Measurements from ENCODE around the gene RSPH9.
"Not testable (repeated sequence)": the region's sequence is repeated elsewhere in the genome, so short reads cannot be mapped to it uniquely, and the experiment has no call there.

The RSPH9 gene

DNA sequence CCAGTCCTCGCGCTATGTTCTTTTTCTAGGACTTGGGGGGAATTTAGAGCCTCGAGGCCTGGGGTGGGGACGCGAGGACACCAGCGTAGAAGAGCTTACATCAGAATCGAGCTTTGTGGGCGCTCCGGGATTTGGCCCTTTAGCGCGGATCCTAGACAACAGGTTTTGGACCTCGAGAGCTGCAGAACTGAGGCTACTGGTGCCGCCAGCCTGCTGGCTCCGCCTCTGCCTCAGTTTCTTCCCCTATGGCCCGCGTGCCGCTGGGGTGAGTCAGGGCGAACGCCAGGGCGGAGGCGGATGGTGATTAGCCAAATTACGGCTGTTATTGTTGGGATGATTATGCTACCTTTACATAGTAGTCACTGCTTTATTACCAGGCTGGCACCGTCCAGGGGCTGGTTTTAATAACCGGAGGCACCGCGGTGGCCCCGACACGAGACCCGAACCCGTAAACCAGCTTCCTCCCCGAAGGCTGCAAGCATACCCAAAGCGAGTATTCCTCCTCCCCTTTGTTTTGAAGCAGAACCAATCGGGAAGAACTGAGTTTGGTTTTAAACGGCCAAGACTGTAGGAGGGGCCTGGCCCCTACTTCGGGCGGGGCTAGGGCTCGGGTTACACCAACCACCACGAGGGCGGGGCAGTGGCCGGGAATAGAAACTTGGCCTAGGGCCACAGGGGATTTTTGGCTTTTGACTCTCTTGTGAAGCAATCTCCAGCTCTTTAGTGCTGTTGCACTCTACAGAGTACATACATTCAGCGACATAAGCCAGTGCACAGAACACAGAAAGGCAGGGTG lies 15.1 kb upstream of the RSPH9 start:
- DNase-seq, result peak; percentile 97

DNA sequence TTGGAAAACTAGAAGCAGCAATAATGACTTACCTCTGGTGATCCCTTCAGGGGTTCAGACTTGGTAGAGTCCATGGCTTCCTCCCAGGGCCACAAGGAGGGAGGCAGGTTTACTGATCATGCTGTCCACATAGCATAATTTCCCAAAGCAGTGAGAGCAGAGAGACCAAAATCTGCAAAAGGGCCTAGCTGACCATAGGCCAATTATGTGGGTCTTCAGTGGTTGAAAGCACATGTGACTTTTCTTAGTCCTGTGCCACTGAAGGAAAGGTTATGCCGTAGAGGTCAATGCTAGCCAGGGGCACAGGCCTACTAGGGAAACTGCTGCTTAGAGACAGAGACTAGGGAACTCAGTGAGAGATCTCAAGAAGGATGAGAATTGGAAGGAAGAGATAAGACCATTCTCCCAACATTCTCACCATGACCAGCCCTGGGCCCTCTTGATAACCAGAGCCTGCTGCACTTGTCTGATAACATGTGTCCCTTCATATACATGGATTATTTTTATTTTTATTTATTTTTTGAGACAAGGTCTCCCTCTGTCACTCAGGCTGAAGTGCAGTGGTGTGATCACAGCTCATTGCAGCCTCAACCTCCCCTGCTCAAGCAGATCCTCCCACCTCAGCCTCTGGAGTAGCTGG lies 13.7 kb upstream of the RSPH9 start:
- DNase-seq, result no peak

DNA sequence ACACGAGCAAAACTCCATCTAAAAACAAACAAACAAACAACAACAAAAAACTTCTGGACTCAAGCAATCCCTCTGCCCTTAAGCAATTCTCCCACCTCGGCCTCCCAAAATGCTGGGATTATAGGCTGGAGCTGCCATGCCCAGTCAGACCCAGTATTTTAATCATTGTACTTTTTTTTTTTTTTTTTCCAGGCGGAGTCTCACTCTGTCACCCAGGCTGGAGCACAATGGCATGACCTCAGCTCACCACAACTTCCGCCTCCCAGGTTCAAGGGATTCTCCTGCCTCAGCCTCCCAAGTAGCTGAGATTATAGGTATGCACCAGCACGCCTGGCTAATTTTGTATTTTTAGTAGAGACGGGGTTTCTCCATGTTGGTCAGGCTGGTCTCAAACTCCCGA lies 11.8 kb upstream of the RSPH9 start:
- DNase-seq, result not testable (repeated sequence)

DNA sequence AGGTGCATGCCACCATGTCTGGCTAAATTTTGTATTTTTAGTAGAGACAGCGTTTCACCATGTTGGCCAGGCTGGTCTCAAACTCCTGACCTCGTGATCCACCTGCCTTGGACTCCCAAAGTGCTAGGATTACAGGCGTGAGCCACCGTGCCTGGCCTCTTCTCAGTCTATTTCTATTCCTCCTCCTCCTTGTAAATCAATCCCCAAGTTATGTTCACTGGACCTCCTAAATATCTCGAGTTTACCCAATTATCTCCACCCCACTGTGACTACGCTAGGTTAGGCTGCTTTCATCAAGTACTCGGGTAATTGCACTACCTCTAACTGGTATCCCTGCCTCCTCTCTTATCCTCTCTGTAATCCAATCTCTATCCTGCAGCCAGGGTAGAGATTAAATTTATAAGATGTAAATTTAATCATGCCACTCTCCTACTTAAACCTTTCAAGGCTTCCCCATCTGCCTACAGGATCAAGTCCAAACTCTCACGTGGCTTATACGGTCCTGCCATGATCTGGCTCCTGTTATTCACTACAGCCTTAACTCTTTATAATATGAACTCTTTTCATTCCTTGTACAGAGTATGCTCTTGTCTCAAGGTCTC lies 10.0 kb upstream of the RSPH9 start:
- DNase-seq, result no peak

DNA sequence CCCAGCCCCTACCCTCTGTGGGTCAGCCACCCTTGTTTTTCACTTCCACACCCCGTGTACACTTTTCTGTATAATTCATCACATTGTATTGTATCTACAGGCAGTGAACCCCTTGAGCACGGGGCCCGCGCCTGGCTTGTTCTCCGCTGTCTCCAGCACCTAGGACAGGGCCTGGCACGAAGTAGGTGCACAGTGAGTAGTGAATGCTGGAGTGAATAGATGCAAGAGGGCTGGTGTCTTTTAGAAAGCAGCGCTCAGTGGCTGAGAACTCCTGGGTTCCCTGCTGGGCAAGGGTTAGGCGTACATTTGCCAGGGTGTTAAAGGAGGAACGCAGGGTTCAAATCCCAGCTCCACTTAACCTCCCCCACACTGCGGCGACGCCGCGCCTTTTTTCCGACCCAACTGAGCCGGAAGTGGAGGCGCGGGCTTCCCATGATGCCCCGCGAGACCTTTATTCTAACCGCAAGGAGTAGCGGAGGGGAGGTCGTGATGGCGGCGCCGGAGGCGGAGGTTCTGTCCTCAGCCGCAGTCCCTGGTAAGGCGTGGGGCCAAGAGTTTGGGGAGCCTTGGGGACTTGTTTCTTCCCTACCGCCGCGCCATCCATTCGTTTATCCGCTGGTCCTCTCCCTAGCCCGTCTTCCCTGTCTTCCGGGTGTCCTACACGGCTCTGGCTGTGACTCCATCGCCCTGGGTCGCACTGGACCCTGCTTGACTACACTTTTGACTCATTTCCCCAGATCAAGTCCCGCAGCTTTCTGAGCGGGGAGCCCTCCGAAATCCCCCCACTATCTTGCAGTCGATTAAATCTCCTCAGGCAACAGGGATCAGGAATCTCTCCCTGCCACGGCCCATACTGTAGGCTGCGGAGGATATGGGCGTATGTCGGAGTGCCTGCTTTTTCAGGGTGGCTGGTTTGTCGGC lies 9.2 kb upstream of the RSPH9 start, which contains the start of gene MAD2L1BP:
MAD2L1BP (plus strand) TSS at position 454 of the 921 bp plus-strand sequence; CDS start at position 490, 36 bp downstream.
- peak; percentile 93 for DNase-seq

DNA sequence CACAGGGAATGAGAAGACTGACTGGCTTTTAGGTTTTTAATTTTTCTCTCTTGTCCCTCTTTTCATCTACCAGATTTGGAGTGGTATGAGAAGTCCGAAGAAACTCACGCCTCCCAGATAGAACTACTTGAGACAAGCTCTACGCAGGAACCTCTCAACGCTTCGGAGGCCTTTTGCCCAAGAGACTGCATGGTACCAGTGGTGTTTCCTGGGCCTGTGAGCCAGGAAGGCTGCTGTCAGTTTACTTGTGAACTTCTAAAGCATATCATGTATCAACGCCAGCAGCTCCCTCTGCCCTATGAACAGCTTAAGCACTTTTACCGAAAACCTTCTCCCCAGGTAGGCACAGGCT lies 8.6 kb upstream of the RSPH9 start:
- no peak for DNase-seq

DNA sequence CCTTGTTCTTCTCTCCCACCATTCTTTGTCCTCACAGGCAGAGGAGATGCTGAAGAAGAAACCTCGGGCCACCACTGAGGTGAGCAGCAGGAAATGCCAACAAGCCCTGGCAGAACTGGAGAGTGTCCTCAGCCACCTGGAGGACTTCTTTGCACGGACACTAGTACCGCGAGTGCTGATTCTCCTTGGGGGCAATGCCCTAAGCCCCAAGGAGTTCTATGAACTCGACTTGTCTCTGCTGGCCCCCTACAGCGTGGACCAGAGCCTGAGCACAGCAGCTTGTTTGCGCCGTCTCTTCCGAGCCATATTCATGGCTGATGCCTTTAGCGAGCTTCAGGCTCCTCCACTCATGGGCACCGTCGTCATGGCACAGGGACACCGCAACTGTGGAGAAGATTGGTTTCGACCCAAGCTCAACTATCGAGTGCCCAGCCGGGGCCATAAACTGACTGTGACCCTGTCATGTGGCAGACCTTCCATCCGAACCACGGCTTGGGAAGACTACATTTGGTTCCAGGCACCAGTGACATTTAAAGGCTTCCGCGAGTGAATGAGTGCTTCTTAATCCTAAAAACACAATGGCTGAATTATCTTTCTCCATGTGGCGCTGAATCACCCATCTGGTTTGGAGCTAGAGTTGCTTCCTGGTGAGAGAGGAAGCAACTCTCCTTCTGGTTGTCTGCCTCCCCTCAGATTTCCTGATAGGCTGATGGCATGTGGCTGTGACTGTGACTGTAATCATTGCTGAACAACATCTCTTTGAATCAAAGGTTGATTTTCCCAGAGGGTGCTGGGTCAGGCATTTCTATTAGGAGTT lies 4.6 kb upstream of the RSPH9 start:
- DNase-seq, result no peak

DNA sequence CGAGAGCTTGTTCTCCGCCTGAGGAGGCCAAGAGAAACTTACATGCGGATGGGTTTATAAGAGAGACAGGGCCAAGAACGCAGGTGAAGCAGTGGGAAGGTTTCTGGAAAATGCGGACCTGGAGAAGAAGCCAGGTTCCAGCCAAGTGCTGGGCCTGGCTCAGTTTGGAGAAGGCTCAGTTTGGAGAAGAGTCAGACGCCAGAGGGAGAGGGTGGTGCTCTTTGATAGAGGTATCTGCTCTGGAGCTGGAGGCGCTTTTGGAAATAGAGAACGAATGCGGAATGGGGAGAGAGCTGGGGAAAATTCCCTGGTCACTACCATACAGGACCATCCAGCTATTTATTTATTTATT lies 753 bp downstream of the RSPH9 start:
- DNase-seq, result no peak

DNA sequence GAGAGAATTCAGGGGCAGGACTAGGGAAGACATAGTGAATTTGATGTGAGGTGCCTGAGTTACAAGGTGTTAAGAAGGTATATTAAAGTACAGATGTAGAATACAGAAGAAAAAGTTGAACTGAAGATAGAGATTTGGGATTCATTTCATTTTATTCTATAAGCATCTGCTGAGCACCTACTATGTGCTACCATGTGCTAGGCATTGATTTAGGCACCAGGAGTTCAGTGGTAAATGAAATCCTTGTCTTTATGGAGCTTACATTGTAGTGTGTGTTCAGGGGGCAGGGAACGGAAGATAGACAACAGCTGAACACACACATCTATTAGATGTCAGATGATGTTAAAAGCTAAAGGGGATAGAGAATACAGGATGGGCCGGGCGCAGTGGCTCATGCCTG lies 2.8 kb downstream of the RSPH9 start:
- DNase-seq, result no peak

DNA sequence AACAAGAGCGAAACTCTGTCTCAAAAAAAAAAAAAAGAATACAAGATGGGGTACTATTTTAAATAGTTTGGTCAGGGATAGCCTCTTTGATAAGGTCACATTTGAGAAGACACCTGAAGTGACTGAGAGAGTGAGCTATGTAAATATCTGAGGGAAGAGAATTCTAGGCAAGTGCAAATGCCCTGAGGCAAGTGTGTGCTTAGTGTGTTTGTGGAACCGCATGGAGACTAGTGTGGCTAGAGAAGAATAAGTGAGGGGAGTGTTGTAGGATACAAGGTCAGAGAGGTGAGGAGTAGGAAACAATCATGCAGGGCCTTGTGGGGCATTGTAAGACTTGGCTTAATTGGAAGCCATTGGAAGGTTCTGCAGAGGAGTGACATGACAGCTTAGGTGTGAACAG lies 3.4 kb downstream of the RSPH9 start:
- DNase-seq, result no peak

DNA sequence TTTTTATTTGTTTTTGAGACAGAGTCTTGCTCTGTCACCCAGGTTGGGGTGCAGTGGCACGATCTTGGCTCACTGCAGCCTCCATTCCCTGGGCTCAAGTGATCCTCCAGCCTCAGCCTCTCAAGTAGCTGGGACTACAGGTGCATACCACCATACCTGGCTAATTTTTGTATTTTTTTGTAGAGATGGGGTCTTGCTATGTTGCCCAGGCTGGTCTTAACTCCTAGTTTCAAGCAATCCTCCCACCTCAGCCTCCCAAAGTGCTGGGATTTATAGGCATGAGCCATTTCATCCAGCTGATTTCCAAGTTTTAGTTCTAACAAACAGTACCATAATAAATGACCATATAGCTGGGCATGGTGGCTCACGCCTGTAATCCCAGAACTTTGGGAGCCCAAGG lies 8.0 kb downstream of the RSPH9 start:
- not testable (repeated sequence) for DNase-seq

DNA sequence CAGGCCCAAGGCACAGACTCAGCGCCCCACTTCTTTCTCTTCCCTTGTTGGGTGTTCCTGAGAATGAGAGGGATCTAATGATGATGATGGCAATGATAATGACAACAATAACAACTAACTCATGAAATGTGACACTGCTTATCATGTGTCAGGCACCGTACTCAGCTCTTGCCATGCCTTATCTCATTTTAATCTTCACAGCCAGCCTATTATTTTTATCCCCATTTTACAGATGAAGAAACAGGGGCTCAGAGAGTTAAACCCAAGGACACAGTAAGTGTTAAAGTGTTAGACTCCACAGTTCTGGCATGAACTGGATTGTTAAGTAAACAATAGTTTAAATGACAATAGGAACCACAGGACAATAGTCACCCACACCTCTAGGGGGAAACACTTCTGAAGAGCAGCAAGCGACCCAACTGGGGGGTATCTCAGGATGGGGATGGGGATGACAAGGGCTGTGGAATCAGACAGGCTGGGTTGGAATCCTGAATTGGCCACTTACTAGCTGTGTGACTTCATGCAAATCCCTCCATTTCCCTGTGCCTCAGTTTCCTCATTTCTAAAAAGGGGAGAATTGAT lies 12.5 kb downstream of the RSPH9 start:
- no peak for DNase-seq

DNA sequence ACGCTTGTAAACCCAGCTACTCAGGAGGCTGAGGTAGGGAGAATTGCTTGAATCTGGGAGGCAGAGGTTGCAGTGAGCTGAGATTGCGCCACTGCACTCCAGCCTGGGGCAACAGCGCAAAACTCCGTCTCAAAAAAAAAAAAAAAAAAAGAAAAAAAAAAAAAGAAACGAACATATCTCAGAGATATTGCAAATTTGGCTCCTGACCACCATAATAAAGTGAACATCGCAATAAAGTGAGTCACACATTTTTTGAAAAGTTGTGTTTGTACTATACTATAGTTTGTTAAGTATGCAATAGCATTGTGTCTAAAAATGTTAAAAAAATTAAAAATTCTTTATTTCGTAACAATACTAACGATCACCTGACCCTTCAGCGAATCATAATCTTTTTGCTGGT lies 13.3 kb downstream of the RSPH9 start:
- no peak for DNase-seq

DNA sequence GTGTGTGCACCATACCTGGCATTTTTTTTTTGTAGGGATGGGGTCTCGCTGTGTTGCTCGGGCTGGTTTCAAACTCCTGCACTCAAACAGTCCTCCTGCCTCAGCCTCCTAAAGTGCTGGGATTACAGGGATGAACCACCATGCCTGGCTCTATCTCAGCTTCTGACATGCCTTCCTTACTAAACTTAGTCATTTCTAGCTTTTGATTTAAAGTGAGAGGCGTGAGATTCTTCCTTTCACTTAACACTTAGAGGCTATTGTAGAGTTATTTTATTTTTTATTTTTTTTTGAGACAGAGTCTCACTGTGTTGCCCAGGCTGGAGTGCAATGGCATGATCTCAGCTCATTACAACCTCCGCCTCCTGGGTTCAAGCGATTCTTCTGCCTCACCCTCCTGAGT lies 18.1 kb downstream of the RSPH9 start:
- not testable (repeated sequence) for DNase-seq

DNA sequence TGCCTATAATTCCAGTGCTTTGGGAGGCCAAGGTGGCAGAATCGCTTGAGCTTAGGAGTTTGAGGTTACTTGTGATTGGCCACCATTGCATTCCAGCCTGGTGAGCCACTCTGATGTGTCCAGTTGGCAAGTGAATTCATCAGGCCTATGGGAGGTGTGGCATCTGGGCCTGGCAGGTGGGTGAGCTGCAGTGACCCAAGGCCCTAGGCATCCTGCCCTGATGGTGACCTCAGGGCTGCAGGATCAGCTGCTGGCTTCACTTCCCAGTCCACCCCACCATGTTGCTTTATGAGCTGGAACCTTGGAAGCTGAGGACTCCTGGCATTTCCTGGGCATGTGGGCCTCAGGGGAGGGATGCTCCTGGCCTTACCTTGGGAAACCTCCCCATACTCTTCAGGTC lies 20.5 kb downstream of the RSPH9 start:
- DNase-seq, result no peak

DNA sequence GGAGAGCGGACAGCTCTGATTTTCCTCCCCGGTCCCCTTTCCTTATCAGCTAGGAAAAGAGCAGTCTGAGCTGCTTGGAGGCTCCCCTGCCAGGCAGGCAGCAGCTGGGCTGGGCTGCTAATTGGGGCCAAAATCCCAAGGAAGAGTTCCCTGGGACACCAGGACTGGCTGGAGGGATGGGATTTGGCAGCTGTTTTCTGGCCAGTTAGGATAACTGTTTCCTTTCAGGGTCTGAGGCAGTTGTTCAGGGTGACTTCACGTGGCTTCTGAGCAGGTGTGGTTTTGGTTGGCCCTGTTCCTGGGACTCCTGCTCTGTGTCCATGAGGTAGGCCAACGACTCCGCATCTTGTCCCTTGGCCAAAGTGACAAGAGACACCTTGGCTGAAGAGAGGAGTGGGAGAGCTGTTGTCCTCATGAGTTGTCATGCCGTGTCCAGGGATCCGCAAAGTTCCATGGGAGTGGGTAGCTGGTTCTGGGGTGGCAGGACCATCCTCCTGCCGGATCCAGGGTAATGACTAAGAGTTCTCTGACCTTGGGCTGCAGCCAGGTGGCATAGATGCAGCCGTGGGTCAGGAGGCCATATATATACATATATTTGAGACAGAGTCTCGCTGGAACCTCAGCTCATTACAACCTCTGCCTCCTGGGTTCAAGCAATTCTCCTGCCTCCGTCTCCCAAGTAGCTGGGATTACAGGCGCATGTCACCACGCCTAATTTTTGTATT lies 21.5 kb downstream of the RSPH9 start:
- no peak for DNase-seq

DNA sequence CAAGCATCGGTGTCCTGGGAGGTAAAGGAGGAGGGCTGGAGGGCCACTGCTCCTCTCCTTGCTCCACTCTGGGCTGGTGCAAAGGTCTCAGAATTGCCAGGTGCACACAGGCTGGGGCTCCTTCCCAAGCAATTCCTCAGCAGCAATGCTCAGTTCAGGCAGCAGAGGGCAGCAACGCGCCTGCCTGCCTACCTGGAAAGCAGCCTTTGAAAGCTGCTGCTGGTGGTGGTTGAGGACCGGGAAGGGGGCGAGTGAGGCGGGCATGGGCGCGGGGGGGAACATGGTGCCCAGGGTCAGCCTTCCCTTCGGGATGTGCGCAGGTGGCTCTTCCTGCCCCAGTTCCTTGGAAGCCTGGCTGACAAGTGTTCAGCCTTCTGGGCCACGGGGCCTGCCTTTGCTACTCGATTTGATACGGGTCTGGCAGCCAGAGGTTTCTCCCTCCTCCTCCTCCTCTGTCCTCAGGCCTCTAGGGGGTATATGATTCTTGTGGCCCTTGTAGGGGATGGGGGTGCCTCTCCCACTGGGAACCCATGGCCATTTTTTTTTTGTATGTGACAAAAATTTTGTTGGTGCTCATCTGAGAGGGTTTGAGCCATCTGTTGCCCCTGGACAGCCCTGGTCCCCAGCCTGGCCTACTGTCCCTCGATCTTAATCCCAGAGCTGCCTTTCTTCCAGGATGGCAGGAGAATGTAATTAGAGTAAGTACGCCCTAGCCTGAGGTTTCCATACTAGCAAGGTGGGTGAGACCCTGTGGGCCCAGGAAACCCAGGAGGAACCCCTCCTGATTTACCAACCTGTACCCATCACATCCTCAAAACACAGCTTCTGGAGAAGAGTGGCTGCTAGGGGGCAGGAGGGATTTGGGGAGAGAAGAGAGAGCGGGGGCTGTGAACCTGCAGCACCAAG lies 22.7 kb downstream of the RSPH9 start:
- peak; percentile 43 for DNase-seq

DNA sequence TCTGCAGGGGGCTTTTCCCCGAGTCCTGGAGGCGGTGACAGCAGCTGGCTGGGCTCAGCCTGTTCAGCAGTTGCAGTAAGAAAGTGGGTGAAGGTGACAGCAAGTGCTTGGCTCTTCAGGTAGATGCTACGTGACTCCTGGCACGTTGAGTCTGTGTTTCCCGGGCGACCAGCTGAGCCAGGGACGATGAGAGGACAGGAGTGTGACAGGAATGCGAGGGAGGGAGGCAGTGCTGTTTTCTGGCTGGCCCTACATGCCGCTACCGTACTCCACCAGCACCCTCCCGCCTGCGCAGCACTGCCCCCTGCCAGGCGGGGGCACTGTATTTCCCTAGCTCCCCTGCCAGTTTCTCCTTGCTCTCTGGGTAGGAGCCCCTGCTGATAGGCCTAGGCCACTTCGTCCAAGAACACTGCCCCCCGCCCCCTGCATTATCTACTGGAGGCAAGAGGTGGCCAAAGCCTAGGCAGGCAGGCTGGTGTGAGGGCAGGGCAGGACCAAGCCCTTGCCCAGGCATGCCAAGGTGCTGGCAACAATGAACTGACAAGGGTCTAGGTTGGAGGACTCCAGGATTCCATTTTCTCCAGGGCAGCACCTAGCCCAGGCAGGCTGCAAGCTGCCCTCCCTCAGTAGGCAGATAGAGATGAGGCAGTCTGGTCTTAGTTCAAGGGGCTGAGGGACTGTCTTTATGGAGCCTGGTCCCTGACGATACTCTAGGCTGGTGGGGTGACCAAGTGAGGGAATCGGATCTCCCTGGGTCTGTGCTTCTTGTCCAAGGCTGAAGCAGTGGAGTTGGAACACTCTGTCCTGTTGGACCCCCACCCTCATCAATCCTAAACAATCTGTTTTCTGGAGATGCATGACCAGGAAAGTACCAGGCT lies 23.6 kb downstream of the RSPH9 start:
- DNase-seq, result peak; percentile 74

Data from NCI-H510A (cell line).